ENCODE measurements around the gene FHIT. TPM values are rescaled to one million over a fixed set of nuclear protein-coding genes. Genes with fewer than 3 reads are reported as not detected.

FHIT gene
- total RNA-seq, 4 donors from 2014 or later = 4.6 to 6.1 (median 5.7) TPM

- Histone ChIP-seq H3K36me3 (no peaks in the 10 kb centered on the region), H3K4me3 (no peak overlapping the region), H3K4me1 (peaks cover 0 to 8% (median 4%) of the 10 kb centered on the region in 4 donors), H3K9me3 (no peaks in the 10 kb centered on the region), H3K27me3 (no peaks in the 10 kb centered on the region), H3K27ac (replicated peaks in 1 of 4) (no peak overlapping the region)
- intact Hi-C loops (cut with DNase I) = no loop called here
- DNase-seq (ENCODE audit: extremely low spot score) = no peak
- TF ChIP-seq POLR2A (IDR thresholded peaks at IDR 0.05; ENCODE audit: low read depth) (no peak), CTCF (IDR thresholded peaks at IDR 0.05) (no peak), EP300 (IDR thresholded peaks at IDR 0.05) (no peak), POLR2AphosphoS5 (IDR thresholded peaks at IDR 0.05) (no peak)
- 90% methylated on average over 1 of the region's 1 CpG for WGBS
These were observed 837.7 kb downstream of the FHIT start for GRCh38 chr3:60413551-60413950.

- Histone ChIP-seq H3K4me3 (no peak overlapping the region), H3K36me3 (no peaks in the 10 kb centered on the region), H3K9me3 (no peaks in the 10 kb centered on the region), H3K27me3 (no peaks in the 10 kb centered on the region), H3K4me1 (peaks cover 0 to 3% (median 0%) of the 10 kb centered on the region in 4 donors), H3K27ac (replicated peaks in 1 of 4) (no peak overlapping the region)
- TF ChIP-seq CTCF (IDR thresholded peaks at IDR 0.05) (no peak), EP300 (IDR thresholded peaks at IDR 0.05) (no peak), POLR2AphosphoS5 (IDR thresholded peaks at IDR 0.05) (no peak), POLR2A (IDR thresholded peaks at IDR 0.05; ENCODE audit: low read depth) (no peak)
- intact Hi-C loops (cut with DNase I) = no loop called here
- 86% methylated on average over 4 of the region's 4 CpGs for WGBS
- no peak for DNase-seq (ENCODE audit: extremely low spot score)
These were observed 847.4 kb downstream of the FHIT start for GRCh38 chr3:60403866-60404265.

- peaks cover 0 to 3% (median 0%) of the 10 kb centered on the region in 4 donors for H3K4me1 ChIP-seq
These were observed 848.3 kb downstream of the FHIT start for GRCh38 chr3:60402931-60403330.

GRCh38 chr3:60399861-60400845 is 851.1 kb downstream of the FHIT start:
- H3K27me3 ChIP-seq = no peaks in the 10 kb centered on the region
- intact Hi-C loops (cut with DNase I) = no loop called here

More at GRCh38 chr3:60402931-60403330, 848.3 kb downstream of the FHIT start:
- DNase-seq (ENCODE audit: extremely low spot score) = no peak
- intact Hi-C loops (cut with DNase I) = no loop called here
- H3K36me3 ChIP-seq = no peaks in the 10 kb centered on the region
- TF ChIP-seq POLR2A (IDR thresholded peaks at IDR 0.05; ENCODE audit: low read depth) = no peak
- no peak for TF ChIP-seq EP300 (IDR thresholded peaks at IDR 0.05)
- no peak for TF ChIP-seq POLR2AphosphoS5 (IDR thresholded peaks at IDR 0.05)
- no peak for TF ChIP-seq CTCF (IDR thresholded peaks at IDR 0.05)
- H3K4me3 ChIP-seq = no peak overlapping the region
- H3K27me3 ChIP-seq = no peaks in the 10 kb centered on the region
- WGBS = 86% methylated on average over 2 of the region's 2 CpGs
- H3K27ac ChIP-seq (replicated peaks in 1 of 4) = no peak overlapping the region
- H3K9me3 ChIP-seq = no peaks in the 10 kb centered on the region

More at GRCh38 chr3:60399861-60400845, 851.1 kb downstream of the FHIT start:
- 85% methylated on average over 7 of the region's 7 CpGs for WGBS
- Histone ChIP-seq H3K4me1 (peaks cover 0 to 3% (median 0%) of the 10 kb centered on the region in 4 donors), H3K4me3 (no peak overlapping the region), H3K27ac (replicated peaks in 1 of 4) (no peak overlapping the region), H3K36me3 (no peaks in the 10 kb centered on the region), H3K9me3 (no peaks in the 10 kb centered on the region)
- DNase-seq (ENCODE audit: extremely low spot score) = no peak
- no peak for TF ChIP-seq CTCF (IDR thresholded peaks at IDR 0.05)

Measured in esophagus muscularis mucosa (tissue), 4 donors.